Measurements from ENCODE around the gene GMEB2. TPM values are rescaled to one million over a fixed set of nuclear protein-coding genes. Genes with fewer than 3 reads are reported as not detected.
"Not testable (repeated sequence)": the region's sequence is repeated elsewhere in the genome, so short reads cannot be mapped to it uniquely, and the experiment has no call there.

The GMEB2 gene
- total RNA-seq, 1 donor from 2014 or later, result 6.1 TPM

DNA sequence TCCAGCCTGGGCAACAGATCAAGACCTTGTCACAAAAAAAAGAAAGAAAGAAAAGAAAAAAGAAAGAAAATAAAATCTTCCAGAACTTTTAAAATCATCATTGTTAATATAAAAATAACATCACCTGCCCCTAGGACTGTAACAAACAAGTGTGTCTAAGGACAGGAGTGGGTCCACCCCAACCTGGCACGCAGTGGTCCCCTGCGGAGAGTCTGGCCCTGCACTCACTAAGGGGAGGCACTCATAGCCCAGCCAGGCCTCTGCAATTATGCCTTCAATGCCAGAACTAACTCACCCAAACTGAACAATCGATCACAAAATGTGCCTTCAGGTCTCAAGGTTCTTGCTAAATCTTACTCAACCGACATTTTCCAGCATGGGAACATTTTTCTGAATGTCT, 4.8 kb downstream of the GMEB2 start:
- no peak for ATAC-seq
- intact Hi-C loops (cut with DNase I), result no loop called here

DNA sequence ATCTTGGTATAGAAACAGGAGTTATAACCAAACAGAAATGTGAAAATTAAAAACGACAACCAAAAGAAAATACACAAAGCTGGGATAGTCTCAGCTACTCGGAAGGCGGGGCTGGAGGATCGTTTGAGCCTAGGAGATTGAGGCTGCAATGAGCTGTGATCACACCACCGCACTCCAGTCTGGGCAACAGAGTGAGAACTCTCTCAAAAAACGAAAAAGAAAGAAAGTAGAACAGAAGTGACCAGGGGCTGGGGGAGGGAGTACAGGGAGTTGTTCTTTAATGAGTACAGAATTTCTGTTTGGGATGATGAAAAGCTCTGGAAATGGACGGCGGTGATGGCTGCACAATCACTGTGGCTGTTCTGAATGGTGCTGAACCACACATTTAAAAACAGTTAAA, 5.9 kb downstream of the GMEB2 start:
- DNase-seq (ENCODE audit: missing footprints) (no peak), ATAC-seq (no peak)
- intact Hi-C loops (cut with DNase I), result no loop called here

More for the DNA sequence above, 4.8 kb downstream of the GMEB2 start:
- DNase-seq (ENCODE audit: missing footprints), result no peak

DNA sequence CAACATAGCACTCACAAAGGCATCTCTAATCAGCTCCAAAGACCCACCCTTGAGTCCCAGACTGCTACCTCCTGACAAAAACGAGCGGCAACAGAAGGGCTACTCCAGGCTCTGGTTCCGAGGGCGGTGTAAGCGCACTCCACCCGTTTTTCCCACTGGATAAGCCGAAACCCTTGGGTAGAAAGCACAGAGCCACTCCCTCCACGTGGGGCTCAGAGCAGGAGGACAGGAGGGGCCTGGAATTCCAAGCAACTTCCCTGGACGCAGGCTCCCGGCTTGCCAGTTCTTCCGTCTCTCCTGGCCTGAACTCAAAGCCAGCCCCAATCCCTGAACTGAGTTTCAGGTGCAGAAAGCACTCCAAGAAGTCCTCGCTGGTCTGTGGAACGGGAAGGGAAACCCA, 7.4 kb downstream of the GMEB2 start:
- ATAC-seq, result no peak
- no peak for DNase-seq (ENCODE audit: missing footprints)
- intact Hi-C loops (cut with DNase I), result no loop called here

DNA sequence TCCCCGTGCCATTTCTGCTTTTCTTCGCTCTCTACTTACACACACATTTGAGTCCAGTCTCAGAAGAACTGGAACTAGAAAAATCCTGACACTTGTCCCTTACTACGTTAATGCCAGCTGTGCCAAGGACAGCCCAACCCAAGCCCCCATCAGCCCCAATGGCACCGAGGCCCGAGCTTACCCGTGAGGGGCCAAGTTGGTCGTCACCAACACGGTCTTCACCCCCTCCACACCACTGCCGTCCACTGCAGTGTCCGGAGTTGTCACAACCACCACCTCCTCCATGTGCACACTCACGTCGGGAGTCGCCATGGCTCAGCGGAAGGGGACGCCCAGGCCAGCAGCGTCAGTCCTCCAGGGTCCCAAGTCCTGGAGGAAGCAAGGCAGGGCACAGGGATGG, 7.8 kb downstream of the GMEB2 start:
- intact Hi-C loops (cut with DNase I), result no loop called here
- ATAC-seq (no peak), DNase-seq (ENCODE audit: missing footprints) (no peak)

DNA sequence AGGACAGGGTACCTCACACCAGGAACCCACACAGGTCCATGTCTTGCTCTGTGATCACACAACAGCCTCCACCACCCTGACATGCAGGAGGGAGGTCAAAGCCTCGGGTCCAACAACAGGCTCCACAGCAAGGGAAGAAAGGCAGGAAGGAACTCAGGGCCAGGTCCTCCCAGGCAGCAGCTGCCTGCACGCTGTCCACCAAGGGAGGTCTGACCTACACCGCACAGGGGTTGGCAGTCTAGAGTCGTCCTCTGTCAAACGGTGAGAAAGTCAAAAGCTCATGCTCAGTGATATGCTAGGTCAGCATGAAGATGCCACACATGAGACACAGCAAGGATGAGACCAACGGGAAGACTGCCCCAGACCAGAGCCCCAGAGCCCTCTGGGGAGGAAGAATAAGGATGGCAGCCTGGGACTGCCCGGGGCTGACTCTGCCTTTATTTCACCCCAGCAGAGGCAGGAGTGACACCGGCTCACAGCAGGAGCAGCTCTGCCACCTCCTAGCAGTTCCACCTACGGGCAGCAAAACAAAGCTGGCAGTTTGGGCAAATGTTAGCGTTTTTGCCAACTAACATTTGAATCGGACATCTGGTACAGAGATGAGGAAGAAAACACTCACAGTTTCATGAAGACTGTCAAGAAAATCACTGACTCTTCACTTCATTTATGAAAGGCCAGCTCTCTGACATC, 8.5 kb downstream of the GMEB2 start:
- no peak for DNase-seq (ENCODE audit: missing footprints)
- intact Hi-C loops (cut with DNase I), result no loop called here
- no peak for ATAC-seq

DNA sequence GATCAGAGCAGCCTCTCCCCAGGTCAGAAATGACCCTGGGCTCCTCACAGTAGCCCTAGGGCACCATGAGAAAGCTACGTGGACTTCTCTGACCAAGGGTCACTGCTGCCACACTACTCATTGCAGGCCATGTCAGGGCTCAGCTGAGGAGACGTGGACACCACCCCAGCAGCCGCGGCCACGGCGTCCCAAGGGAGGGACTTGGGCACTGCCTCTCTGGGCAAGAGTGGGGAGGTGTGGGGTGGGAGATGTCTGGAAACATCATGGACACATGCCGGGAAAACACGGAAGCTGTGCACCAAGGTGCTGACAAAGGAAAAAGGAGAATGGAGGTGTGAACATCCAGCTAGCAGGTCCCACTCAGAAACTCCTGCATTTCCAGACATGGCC, 9.0 kb downstream of the GMEB2 start:
- DNase-seq (ENCODE audit: missing footprints), result no peak
- ATAC-seq, result no peak
- intact Hi-C loops (cut with DNase I), result no loop called here

DNA sequence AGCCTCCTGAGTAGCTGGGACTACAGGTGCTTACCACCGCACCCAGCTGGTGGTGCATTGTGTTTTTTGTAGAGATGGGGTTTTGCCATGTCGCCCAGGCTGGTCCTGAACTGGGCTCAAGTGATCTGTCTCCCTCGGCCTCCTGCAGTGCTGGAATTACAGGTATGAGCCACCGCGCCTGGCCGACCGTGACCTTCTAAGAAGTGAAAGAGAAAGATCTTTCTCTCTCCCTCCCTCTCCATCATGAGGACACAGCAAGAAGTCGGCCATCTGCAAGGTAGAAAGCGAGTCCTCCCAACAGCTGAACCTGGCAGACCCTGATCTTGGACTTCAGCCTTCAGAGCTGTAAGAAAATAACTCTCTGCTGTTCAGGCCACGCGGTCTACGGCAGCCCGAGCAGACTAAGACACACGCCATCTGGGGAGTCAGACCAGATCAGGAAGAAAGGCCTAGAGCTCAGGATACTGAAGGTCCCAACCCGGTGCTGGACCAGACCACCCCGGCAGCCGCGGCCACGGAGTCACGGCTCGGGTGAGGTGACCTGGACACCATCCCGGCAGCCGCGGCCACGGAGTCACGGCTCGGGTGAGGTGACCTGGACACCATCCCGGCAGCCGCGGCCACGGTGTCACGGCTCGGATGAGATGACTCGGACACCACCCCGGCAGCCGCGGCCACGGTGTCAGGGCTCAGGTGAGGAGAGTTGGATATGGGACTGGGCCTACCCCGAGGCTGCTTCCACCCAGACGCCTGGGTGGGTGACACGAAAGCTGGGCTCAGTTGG, 9.6 kb downstream of the GMEB2 start:
- intact Hi-C loops (cut with DNase I), result no loop called here
- DNase-seq (ENCODE audit: missing footprints), result no peak
- no peak for ATAC-seq

DNA sequence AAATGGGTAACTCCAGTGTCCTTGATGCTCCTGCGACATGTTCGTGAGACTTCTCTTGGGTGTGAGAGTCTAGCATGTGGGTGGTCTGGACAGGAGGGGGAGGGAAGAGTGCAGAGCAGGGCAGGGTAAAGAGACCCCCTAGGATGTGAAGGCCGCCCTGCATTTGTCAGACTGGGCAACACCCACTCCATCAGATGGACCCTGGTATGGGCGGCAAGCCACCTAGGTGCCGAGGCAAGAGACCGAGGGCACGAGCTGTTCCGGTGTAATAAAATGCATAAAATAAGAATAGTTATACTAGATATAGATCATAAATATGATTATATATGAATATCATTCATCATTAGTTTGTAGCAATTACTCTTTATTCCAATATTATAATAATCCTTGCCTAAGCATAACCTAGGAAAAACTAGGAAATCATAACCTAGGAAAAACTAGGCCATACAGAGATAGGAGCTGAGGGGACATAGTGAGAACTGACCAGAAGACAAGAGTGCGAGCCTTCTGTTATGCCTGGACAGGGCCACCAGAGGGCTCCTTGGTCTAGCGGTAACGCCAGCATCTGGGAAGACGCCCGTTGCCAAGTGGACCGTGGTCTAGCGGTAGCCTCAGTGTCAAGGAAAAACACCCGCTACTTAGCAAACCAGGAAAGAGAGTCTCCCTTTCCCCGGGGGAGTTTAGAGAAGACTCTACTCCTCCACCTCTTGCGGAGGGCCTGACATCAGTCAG, 12.9 kb downstream of the GMEB2 start:
- not testable (repeated sequence) for ATAC-seq; DNase-seq (ENCODE audit: missing footprints)
- intact Hi-C loops (cut with DNase I), result loop anchor here (5.0 kb wide), 1 partner anchor 77 kb away; the partner anchor contains the start of gene PTK6

DNA sequence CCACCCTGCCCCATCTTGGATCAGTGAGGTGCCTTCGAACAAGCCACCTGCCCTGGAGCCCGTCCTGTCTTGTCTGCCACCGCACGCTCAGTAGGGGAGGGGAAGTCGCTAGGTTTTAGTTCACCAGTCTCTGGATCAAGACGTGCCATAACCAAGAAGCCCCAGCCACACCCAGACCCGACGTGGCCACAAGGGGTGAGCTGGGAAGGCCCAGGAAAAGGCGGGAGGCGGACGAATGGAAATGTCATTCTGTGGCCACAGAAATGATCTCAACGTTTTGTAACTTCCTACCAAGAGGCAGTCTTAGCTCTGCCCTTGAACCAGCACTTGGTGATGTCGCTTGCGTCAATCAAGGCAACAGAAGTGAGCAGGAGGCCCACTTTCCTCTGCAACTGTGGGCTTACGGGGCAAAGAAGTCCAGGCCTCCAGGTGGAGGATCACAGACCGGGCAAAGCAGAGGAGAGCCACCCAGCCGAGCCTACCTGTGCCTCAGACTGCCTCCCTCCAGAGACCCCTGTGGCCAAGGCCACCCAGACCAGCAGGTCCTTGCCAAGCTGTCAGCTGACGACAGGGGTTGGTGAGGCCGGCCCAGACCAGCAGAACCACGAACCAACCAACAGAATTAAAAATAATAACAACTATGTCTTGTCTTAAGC, 14.5 kb downstream of the GMEB2 start:
- no peak for DNase-seq (ENCODE audit: missing footprints)
- ATAC-seq, result no peak
- intact Hi-C loops (cut with DNase I), result loop anchor here (5.0 kb wide), 1 partner anchor 75 kb away; the partner anchor contains the start of gene PTK6

DNA sequence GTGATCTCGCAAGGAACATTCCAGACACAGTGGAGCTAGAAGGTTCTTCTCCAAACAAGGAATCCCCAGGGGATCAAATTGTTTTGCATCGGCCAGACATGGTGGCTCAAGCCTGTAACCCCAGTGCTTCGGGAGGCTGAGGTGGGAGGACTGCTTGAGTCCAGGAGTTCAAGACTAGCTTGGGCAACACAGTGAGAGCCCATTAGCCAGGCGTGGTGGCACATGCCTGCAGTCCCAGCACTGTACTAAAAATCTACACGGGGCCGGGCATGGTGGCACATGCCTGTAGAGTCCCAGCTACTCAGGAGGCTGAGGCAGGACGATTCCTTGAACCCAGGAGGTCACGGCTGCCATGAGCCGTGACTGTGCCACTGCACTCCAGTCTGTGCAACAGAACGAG, 15.3 kb downstream of the GMEB2 start:
- DNase-seq (ENCODE audit: missing footprints) (no peak), ATAC-seq (no peak)
- intact Hi-C loops (cut with DNase I), result loop anchor here (5.0 kb wide), 1 partner anchor 74 kb away; the partner anchor contains the start of gene PTK6

DNA sequence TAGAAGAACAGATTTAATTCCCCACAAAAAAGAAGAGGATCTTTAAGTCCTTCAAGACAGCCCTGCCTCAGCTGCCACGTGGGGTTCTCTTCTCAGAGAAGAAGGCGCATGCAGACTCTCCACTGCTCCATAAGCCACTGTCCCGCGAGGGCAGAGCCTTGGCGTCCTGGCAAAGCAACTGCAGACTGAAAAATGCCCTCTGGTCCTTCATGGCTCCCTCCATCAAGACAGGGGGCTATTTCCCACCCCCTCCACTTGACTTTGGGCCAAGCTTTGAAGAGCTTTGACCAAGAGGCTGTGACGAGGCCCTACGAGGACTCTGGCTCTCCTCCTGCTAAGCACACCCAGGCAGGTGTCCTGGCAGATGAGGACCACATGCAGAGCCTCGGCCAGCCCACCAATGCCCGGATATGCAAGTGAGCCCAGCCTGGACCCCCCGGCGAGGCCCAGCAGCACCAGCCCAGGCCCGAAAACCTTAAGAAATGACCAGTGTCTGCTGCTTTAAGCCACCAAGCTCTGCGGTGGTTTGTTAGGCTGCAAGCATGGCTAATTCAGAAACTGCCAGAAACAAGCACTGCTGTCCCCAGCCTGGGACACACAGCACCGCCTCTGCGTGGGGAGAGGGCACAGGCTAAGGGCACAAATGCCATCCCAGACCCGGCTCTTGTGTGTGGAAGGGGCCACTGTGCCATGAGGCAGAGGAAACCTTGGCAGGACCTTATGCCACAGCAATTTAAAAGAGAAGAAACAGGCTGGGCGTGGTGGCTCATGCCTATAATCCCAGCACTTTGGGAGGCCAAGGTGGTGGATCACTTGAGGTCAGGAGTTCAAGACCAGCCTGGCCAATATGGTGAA, 16.1 kb downstream of the GMEB2 start:
- ATAC-seq (no peak), DNase-seq (ENCODE audit: missing footprints) (no peak)
- intact Hi-C loops (cut with DNase I), result loop anchor here (5.0 kb wide), 1 partner anchor 74 kb away; the partner anchor contains the start of gene PTK6

DNA sequence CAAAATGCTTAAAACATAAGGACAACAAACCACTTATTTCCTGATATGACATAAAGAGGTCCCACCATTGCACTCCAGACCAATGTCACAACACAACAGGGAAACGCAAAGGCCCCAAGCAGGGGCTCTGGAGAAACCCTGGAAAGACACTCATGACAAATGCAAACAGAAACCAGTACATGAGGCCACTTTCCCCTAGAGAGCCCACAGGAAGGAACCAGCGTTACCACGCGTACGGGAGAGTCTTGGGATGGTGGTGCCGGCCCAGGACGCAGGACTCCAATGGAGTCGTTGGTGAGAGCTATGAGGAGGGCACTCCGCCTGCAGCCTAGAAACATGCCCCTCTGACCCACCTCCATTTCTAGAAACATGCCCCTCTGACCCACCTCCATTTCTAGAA, 20.2 kb downstream of the GMEB2 start:
- ATAC-seq (no peak), DNase-seq (ENCODE audit: missing footprints) (no peak)
- intact Hi-C loops (cut with DNase I), result no loop called here

DNA sequence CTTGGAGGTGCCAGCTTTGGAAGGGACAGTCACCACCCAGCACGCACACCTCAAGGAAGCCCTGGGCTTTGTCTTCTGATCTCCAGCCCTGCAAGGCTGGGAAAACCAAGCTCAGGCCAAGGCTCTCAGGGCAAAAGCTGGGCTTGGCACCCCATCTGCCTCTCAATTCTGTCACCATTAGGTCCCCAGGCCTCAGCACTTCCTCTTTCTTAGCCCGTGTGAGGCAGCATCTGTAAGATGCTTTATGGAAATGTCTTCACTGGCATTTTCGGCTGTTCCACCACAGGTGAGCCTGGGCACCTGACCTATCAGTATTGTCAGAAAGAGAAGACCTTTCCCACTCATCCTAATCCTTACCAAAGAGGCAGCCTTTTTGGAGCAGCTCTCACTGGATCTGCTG, 24.6 kb downstream of the GMEB2 start:
- ATAC-seq (no peak), DNase-seq (ENCODE audit: missing footprints) (no peak)
- intact Hi-C loops (cut with DNase I), result no loop called here

DNA sequence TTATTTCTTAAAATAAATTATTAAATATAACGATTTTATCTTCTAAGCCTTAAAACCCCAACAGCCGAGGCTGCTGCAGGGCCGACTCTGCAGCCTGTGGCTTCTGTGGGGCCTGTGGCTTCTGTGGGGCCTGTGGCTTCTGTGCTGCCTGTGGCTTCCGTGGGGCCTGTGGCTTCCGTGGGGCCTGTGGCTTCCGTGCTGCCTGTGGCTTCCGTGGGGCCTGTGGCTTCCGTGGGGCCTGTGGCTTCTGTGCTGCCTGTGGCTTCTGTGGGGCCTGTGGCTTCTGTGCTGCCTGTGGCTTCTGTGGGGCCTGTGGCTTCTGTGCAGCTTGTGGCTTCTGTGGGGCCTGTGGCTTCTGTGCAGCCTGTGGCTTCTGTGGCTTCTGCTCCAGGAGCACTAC, 25.2 kb downstream of the GMEB2 start:
- ATAC-seq; intact Hi-C loops (cut with DNase I); DNase-seq (ENCODE audit: missing footprints): not testable (repeated sequence)

DNA sequence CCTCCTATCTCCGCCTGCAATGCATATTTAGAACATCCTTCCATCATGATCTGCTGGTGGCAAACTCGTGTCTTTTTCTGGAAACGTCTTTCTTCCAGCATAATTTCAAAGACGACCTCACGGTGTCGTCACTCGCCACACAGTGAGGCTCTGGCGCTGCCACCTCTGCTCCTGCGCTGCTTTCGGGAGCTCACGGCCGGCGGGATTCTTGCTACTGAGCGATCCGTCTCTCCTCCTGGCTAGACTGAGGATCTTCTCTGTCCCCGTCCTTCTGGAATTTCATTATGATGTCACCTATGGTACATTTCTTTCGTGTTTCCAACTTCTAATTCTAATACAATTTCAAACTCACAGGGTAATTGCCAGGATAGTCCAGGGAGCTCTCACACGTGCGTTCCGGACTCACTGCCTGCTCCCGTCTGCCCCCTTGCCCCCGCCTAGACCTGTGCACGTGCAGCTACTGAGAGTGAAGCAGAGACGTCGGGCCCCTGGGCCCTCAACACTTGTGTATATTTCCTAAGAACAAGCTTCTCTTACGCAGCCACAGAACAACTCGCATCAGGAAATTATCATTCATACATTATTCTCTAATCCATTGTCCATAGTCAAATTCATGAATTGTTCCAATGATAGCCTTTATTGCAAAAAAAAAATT, 27.4 kb downstream of the GMEB2 start:
- intact Hi-C loops (cut with DNase I), result no loop called here
- DNase-seq (ENCODE audit: missing footprints) (no peak), ATAC-seq (no peak)

DNA sequence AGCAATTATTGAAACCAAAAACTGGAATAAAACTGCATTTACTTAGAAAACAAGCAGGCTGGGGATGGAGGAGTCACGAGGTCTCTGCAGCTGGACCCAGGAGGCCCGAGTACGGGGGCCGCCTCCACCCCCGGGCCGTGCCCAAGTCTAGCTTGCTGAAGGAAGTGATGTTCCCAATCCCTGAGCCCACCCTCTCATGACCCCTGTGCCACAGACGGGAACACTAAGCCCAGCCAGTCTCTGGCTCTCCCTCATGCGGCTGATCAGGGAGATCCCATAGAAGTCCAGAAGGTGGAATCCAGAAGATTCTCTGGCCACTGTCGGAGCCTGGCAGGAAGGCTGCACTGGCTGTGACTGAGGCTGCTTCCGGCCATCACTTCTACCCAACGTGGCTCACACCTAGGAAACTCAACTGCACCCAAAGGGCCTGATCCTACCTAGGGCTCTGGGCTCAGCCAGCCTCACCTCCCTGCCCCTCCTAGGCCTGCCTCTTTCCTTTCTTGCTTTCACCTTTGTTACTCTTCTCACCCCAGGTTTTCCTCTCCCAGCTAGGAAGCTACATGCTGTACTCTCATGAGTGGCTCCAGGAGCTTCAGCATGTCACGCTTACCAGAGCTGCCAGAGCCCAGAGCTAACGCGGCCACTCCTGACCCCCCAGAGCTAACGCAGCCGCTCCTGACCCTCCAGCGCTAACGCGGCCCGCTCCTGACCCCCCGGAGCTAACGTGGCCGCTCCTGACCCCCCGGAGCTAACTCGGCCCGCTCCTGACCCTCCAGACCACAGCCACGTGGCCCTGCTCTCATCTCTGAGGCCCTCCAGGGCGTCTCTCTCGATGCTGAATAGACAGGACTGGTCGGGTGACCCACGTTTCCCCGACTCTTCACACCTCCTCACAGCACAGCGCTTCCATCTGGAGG, 28.2 kb downstream of the GMEB2 start:
- no peak for ATAC-seq
- intact Hi-C loops (cut with DNase I), result no loop called here
- no peak for DNase-seq (ENCODE audit: missing footprints)
